T-helper 2 cell treated with Interferon-gamma antibody and Interleukin-4, amounts not matched to agents 5 μg/mL and 100 μg/mL, for 36 hours (primary cell): ENCODE results near the gene PRDM5.
A peak's percentile ranks its signal among the peaks of the same experiment; 100 is the strongest.

ENCODE experiments used
- DNase-seq: peaks from one replicate; pipeline ENCODE4 v3.0.0; 2021; ENCODE audit warnings: low spot score
- H3K27ac Mint-ChIP-seq: one replicate; pipeline ENCODE4 v1.8.0; 2021; ENCODE audit warnings: mild to moderate bottlenecking, mixed read lengths
- H3K27me3 Mint-ChIP-seq: one replicate; pipeline ENCODE4 v1.8.0; 2021; ENCODE audit warnings: low read depth, mixed read lengths
- H3K36me3 Mint-ChIP-seq: one replicate; pipeline ENCODE4 v1.8.0; 2021; ENCODE audit warnings: low read depth, mixed read lengths
- H3K4me1 Mint-ChIP-seq: one replicate; pipeline ENCODE4 v1.8.0; 2021; ENCODE audit warnings: low read depth, mixed read lengths
- H3K4me3 Mint-ChIP-seq: one replicate; pipeline ENCODE4 v1.8.0; 2022; ENCODE audit warnings: mild to moderate bottlenecking, moderate library complexity, mixed read lengths
- H3K9me3 Mint-ChIP-seq: one replicate; pipeline ENCODE4 v1.8.0; 2021; ENCODE audit warnings: mixed read lengths

PRDM5 gene

DNA sequence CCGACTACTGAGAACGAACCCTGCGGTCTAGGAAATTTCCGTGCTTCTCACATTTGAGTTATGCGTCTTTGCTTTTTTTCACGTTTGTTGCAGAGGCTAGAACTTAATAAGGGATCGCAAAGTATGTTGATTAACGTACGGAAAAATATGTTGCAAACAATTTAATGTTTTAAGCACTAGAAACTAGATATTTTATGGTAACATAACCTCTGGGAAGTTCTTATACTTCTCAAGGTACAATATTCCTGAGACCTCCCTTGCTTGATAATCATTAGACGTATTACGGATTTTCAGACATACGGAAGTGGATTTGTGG lies 639 bp upstream of the PRDM5 start:
- no peak overlapping the region for H3K27ac Mint-ChIP-seq
- peaks cover 62% of the 10 kb centered on the region for H3K27me3 Mint-ChIP-seq
- no peak for DNase-seq
- H3K4me3 Mint-ChIP-seq, result peak overlapping the region; percentile 70
- peaks cover 8% of the 10 kb centered on the region for H3K4me1 Mint-ChIP-seq
- H3K36me3 Mint-ChIP-seq, result no peaks in the 10 kb centered on the region
- H3K9me3 Mint-ChIP-seq, result no peaks in the 10 kb centered on the region

DNA sequence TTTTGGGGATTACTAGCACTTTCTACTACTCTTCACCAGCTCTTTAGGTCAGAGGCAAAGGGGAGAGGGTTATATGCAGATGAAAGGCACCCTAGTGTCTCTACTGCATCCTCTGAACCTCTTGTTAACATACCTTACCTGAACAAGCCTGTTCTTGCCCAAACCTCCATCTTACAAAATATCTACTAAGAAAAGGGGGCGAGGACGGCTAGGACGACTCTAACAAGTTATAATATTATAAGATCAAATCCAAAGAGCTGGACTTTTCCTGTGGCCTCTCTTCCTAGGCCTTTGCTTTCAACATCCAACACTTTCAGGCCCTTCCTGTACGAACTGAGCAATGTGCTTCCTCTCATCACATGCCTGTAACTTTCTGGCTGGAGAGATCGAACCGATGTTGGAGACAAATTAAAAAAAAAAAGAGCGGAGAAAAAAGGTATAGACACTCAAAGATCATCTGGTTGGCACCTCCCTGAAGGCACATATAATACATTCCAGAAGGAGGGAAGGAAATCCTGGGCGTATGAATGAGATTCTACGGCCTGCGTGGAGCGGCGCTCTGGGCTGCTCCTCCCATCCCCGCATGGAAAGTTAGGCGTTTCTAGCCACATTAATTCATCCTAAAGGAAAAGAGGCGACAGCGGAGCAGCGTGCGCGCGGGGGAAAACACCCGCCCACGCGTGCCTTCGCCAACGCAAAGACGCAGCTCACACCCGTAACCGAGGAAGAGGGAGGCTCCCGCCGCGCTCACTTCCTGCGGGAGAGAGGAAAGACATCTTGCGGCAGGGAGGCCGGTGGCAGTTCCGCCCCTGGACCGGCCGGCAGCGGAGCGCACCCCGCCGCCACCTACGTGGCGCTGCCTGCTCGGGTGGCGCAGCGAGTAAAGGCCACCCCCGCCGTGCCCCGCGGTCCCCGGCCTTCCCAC lies 808 bp downstream of the PRDM5 start:
- Mint-ChIP-seq H3K9me3 (no peaks in the 10 kb centered on the region), H3K4me3 (peak overlapping the region; percentile 81), H3K36me3 (no peaks in the 10 kb centered on the region), H3K27ac (no peak overlapping the region), H3K27me3 (peaks cover 66% of the 10 kb centered on the region), H3K4me1 (peaks cover 8% of the 10 kb centered on the region)
- peak; percentile 45 for DNase-seq

DNA sequence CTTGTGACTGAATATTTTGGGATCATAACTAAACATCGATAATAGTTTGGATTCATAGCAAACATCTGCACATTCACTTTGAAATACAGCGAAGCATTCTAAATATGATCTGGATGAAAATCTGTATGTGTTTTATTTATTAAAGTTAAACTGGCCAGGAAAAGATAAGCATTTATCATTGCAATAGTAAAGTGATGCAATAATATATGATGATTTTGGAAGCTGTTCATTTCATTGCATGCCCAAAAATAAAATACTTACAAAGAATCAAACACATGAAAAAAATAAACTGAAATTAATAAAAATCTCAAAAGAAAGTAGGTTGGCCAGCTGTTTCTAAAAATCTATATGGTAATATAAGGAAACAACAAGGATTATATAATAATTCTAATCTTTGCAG lies 1.9 kb downstream of the PRDM5 start:
- no peak for DNase-seq
- H3K4me1 Mint-ChIP-seq, result peaks cover 8% of the 10 kb centered on the region
- H3K36me3 Mint-ChIP-seq, result no peaks in the 10 kb centered on the region
- peaks cover 64% of the 10 kb centered on the region for H3K27me3 Mint-ChIP-seq
- H3K9me3 Mint-ChIP-seq, result no peaks in the 10 kb centered on the region
- no peak overlapping the region for H3K27ac Mint-ChIP-seq
- no peak overlapping the region for H3K4me3 Mint-ChIP-seq

DNA sequence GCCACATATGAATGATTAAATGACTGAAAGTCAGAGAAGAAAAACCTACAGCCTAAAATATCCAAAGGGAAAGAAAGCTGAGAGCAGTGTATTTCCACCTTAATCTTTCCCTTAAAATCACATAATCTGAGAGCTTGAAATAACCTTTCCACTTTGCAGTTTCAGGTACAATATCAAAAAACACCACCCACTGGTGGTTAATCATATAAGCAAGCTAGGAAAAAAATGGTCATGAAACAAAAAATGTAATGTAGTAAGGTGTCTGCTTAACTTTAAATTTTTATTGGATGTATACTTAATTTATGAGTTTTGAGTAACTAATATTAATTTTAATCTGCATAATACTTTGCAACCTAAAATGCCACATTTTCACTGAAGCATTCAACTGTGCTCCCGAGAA lies 3.2 kb downstream of the PRDM5 start:
- no peak overlapping the region for H3K27ac Mint-ChIP-seq
- no peak for DNase-seq

DNA sequence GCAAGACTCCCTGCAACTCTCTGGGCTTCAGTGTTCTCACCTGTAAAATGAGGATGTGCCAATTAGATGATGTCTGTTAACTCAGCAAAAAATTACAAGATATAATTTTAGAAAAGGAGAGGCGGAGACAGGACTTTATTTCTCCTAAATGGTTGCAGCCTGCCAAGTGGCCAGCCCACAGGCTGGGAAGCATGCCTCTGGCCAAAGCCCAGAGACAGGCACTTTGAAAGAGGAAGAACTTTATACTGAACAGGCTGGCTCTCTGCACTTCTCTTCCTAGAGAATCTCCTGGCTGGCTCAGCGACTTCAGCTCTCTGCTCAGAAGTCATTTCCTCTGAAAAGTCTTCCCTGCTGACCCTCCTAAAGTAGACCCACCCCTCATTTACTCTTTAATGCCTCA lies 3.7 kb downstream of the PRDM5 start:
- H3K4me3 Mint-ChIP-seq, result no peak overlapping the region

More for the DNA sequence above, 3.2 kb downstream of the PRDM5 start:
- Mint-ChIP-seq H3K9me3 (no peaks in the 10 kb centered on the region), H3K36me3 (no peaks in the 10 kb centered on the region), H3K27me3 (peaks cover 60% of the 10 kb centered on the region), H3K4me1 (peaks cover 8% of the 10 kb centered on the region), H3K4me3 (no peak overlapping the region)

DNA sequence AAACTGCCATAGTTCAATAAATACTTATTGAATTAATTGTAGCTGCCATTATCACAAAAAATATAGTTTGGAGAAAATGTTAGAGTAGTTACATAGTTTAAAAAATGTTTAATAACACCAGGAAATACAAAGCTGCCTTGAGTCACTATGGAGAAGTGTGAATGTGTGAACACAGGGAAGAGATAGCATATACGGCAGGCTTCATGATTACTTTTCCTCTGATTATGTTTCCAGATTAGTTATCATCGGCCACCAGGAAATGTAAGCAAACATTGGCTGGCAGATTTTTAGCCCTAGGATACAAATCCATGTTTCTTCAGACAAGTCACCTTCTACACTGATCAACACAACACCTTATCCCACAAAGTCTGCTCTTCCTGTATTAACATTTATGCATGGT lies 4.4 kb downstream of the PRDM5 start:
- H3K27ac Mint-ChIP-seq, result no peak overlapping the region
- no peaks in the 10 kb centered on the region for H3K9me3 Mint-ChIP-seq
- H3K36me3 Mint-ChIP-seq, result no peaks in the 10 kb centered on the region
- no peak for DNase-seq
- H3K4me1 Mint-ChIP-seq, result peaks cover 7% of the 10 kb centered on the region
- no peak overlapping the region for H3K4me3 Mint-ChIP-seq
- peaks cover 52% of the 10 kb centered on the region for H3K27me3 Mint-ChIP-seq

More for the DNA sequence above, 3.7 kb downstream of the PRDM5 start:
- Mint-ChIP-seq H3K36me3 (no peaks in the 10 kb centered on the region), H3K9me3 (no peaks in the 10 kb centered on the region), H3K27me3 (peaks cover 56% of the 10 kb centered on the region), H3K4me1 (peaks cover 8% of the 10 kb centered on the region), H3K27ac (no peak overlapping the region)
- no peak for DNase-seq

DNA sequence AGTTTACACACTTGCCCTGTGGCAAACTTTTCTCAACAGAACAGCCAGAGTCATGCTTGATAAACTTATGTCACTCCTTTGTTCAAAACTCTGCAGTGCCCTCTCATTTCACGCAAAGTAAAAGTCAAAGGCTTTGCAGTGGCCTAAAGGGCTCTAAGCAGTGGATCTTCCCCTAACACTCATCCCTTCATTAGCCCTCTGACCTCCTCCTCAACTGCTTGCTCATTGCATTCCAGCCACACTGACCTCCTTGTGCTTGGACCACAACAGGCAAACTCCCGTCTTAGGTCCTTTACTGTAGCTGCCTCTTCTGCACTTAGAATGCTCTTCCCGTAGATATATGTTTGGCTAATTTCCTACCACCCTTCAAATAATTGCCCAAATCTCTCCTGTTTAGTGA lies 5.6 kb downstream of the PRDM5 start:
- H3K9me3 Mint-ChIP-seq, result no peaks in the 10 kb centered on the region
- peaks cover 4% of the 10 kb centered on the region for H3K4me1 Mint-ChIP-seq
- no peak for DNase-seq
- no peaks in the 10 kb centered on the region for H3K36me3 Mint-ChIP-seq
- H3K4me3 Mint-ChIP-seq, result no peak overlapping the region
- no peak overlapping the region for H3K27ac Mint-ChIP-seq
- H3K27me3 Mint-ChIP-seq, result peaks cover 53% of the 10 kb centered on the region

DNA sequence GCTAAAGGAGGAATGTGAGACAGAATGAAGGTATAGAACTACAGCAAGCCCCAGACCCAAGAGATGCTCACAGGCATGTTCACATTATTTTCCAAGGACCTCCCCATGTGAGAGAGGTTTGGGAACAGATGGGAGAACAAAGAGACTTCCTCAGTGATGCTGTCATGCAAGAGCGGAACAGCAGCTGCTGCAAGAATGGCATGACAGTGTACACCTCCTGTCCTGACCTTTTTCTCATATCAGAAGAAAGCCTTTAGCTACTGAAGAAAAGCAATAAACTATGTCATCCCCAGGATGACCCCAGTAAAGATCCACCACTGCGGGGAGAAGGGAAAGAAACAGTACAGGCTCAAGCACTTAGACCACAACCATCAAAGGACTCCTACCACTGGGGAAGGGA lies 7.2 kb downstream of the PRDM5 start:
- Mint-ChIP-seq H3K4me3 (no peak overlapping the region), H3K27me3 (peaks cover 47% of the 10 kb centered on the region), H3K27ac (no peak overlapping the region), H3K4me1 (no peaks in the 10 kb centered on the region), H3K36me3 (no peaks in the 10 kb centered on the region), H3K9me3 (no peaks in the 10 kb centered on the region)
- no peak for DNase-seq

DNA sequence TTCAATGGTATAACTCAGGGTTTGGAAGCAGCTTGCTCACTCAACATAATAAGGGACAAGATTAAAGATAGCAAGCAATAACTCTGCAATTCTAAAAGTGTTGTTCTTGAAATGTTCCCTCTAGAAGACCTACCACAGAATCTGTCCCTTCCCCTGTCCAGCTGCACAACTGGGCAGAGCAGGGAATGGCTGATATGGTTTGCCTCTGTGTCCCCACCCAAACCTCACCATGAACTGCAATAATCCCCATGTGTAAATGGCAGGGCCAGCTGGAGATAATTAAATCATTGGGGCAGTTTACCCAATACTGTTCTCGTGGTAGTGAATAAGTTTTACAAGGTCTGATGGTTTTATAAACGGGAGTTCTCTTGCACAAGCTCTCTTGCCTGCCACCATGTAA lies 19.1 kb downstream of the PRDM5 start:
- no peaks in the 10 kb centered on the region for H3K36me3 Mint-ChIP-seq
- no peaks in the 10 kb centered on the region for H3K9me3 Mint-ChIP-seq
- DNase-seq, result no peak
- no peak overlapping the region for H3K4me3 Mint-ChIP-seq
- H3K4me1 Mint-ChIP-seq, result no peaks in the 10 kb centered on the region
- no peak overlapping the region for H3K27ac Mint-ChIP-seq
- H3K27me3 Mint-ChIP-seq, result peaks cover 14% of the 10 kb centered on the region

DNA sequence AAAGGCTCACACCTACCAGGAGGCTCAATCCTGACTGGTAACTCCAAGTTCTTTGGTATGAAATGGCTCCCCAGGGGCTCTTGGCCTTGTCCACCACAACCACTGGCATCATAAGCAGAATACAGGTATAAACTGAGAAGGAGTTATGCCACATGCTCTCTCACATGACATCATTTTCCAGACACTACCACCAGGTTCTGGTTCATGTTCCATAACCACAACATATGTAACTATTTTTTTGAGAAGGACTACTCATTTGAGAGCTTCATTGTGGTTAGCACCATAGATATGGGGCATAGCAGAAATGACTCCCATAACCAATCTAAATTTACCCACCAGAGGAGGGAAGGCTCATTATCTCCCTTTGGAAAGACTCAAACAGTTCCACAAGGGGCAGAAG lies 19.6 kb downstream of the PRDM5 start:
- Mint-ChIP-seq H3K27ac (no peak overlapping the region), H3K4me3 (no peak overlapping the region), H3K36me3 (no peaks in the 10 kb centered on the region), H3K4me1 (no peaks in the 10 kb centered on the region), H3K27me3 (peaks cover 14% of the 10 kb centered on the region), H3K9me3 (no peaks in the 10 kb centered on the region)
- DNase-seq, result no peak

DNA sequence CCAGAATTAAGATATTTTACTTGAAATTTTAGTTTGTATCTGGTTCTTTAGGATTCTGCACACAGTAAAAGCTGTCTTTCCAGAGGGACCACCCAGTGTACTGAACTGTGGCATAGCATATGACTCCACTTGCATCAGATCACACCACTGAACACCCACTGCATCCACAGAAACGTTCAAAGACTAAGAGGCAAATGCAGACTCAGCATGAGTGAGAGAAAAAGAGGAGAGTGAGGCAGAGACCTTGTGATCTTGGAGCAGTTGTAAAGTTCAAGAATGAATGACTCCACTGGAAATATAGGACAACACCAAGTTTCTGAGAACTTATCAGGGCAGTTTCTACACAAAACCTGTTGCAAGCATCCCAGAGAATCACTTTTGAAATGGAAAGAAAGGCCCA lies 20.8 kb downstream of the PRDM5 start:
- Mint-ChIP-seq H3K27me3 (peaks cover 14% of the 10 kb centered on the region), H3K9me3 (no peaks in the 10 kb centered on the region), H3K27ac (no peak overlapping the region), H3K4me3 (no peak overlapping the region), H3K4me1 (no peaks in the 10 kb centered on the region), H3K36me3 (no peaks in the 10 kb centered on the region)
- no peak for DNase-seq

DNA sequence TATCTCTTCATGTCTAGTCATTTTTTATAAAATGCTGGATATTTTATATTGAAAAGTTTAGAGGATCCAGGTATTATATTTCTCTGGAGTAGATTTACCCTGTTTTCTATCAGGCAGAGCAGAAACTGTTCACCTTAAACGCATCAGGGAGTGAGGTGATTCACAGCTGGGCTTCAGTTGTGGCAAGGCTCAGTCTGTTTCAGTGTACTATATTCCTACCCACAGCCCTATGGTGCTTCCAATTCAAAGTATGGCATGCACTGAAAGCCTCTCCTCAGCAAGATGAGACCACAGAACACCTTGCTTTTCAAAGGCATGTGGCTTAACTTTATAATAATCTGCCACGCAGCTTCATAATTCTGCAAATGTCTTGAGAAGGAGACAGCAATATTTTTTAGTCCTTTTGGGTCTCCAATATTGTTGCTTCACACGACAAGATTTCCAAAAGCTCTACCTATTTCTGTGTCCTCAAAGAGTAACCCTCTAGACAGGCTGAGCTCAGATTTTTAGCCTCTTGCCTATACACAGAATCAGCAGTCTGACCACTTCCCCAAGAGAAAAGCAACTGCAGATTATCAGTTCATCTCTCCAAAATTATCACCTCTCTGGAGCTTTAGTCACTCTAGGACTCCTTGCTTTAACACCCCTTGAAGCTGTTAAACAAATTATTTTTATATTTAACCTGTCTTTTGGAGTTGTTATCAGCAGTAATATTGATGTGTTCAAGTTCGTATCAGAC lies 24.4 kb downstream of the PRDM5 start:
- Mint-ChIP-seq H3K9me3 (no peaks in the 10 kb centered on the region), H3K27ac (no peak overlapping the region), H3K36me3 (no peaks in the 10 kb centered on the region), H3K4me1 (no peaks in the 10 kb centered on the region), H3K27me3 (peaks cover 17% of the 10 kb centered on the region), H3K4me3 (no peak overlapping the region)
- DNase-seq, result no peak

DNA sequence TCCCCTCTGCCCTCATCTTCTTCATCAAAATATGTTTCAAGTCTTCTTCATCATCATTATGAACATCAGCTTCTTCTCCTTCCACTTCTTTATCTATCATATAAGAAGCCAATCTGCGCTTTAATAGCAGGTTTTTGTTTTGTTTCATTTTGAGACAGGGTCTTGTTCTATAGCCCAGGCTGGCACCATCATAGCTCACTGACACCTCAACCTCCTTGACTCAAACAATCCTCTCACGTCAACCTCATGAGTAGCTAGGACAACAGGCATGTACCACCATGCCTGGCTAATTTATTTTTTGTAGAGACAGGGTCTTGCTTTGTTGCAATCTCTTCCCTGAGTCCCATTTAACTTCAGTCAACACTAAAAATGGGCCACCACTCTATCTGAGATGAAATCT lies 27.0 kb downstream of the PRDM5 start:
- Mint-ChIP-seq H3K27ac (no peak overlapping the region), H3K4me1 (no peaks in the 10 kb centered on the region), H3K27me3 (peaks cover 10% of the 10 kb centered on the region), H3K36me3 (no peaks in the 10 kb centered on the region), H3K9me3 (no peaks in the 10 kb centered on the region), H3K4me3 (no peak overlapping the region)
- no peak for DNase-seq

DNA sequence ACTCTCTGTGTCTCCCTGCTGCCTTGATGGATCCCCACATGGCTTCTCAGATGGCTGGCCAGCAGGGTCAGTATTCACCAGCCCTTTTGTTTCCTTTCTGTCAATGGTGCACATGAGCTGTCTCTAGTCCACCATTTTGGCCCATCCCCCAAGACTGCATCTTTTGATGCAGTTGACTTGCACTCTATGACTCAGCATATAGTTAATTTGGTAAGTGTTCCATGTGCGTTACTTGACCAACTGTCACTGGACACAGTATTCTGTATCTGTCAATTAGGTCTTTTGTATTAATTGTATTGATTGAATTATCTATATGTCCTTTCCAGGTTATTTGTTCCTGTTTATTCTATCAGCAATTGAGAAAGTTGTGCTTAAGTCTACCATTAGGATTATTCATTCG lies 29.2 kb downstream of the PRDM5 start:
- DNase-seq, result no peak
- peaks cover 4% of the 10 kb centered on the region for H3K9me3 Mint-ChIP-seq
- H3K27me3 Mint-ChIP-seq, result peaks cover 3% of the 10 kb centered on the region
- no peaks in the 10 kb centered on the region for H3K36me3 Mint-ChIP-seq
- no peak overlapping the region for H3K4me3 Mint-ChIP-seq
- H3K4me1 Mint-ChIP-seq, result no peaks in the 10 kb centered on the region
- H3K27ac Mint-ChIP-seq, result no peak overlapping the region
